HepG2 (cell line): ENCODE results near the gene THRSP. TPM values are rescaled to one million over a fixed set of nuclear protein-coding genes. Genes with fewer than 3 reads are reported as not detected.
"Not testable (repeated sequence)": the region's sequence is repeated elsewhere in the genome, so short reads cannot be mapped to it uniquely, and the experiment has no call there.

Experiments used
- ATAC-seq: fragments of 200-7000 bp; cut with Tn5 transposase; 3 replicates; pipeline ENCODE4 v1.9.1; 2020; ENCODE audit warnings: mild to moderate bottlenecking, moderate library complexity
- BruUV-seq: library from RNA; stranded (reverse); fragments of 400-500 nt; replicated peaks from 2 replicates; lab custom pipeline; 2021; lab: Mats Ljungman, UMichigan
- CTCF ChIA-PET: fragments of 300-600 bp; formaldehyde crosslinking; extraction: SDS; loops from one replicate; lab custom pipeline; 2021; ENCODE audit warnings: low total read pairs, inconsistent platforms, low intra/inter-chr PET ratio; lab: Yijun Ruan, JAX
- POLR2A ChIA-PET: fragments of 350-600 bp; sonication (Branson Sonifier 250); formaldehyde crosslinking; loops from one replicate; lab custom pipeline; 2020; ENCODE audit warnings: antibody characterized with exemption, inconsistent platforms; lab: Yijun Ruan, JAX
- DNase-seq: peaks from one replicate; pipeline ENCODE4 v3.0.0-alpha.2; 2015; ENCODE audit warnings: low spot score
- FAIRE-seq: peaks from 3 replicates; lab custom pipeline; 2011; peaks lifted over from hg19 to GRCh38; lab: Jason Lieb, UNC
- H2AFZ ChIP-seq: one replicate; pipeline ENCODE4 v1.6.1; 2011; ENCODE audit warnings: low read length, inconsistent platforms
- H3K27ac ChIP-seq: fragments of 300-600 bp; 3 replicates; pipeline ENCODE4 v1.8.0; 2011; ENCODE audit warnings: mixed run types, mild to moderate bottlenecking, mixed read lengths, low read length, inconsistent platforms; ENCODE audit not compliant: insufficient read depth; ENCODE audit errors: extremely low read length
- H3K27me3 ChIP-seq, 2 experiments: fragments of 200-600 bp in 1 of 2; 2 replicates in 1 of 2; 3 replicates in 1 of 2; pipeline versions ENCODE4 v1.6.0 to v1.8.0; 2011; ENCODE audit warnings: low read length in 2 of 2, mild to moderate bottlenecking in 2 of 2, moderate library complexity in 2 of 2, inconsistent platforms in 1 of 2; ENCODE audit not compliant: insufficient read depth in 2 of 2, control insufficient read depth in 1 of 2
- H3K36me3 ChIP-seq, 2 experiments: fragments of 200-600 bp in 1 of 2; replicated peaks in 1 of 2; 2 replicates in 1 of 2; 3 replicates in 1 of 2; pipeline versions ENCODE4 v1.5.1 to v1.8.0; 2011; ENCODE audit warnings: low read length in 2 of 2, inconsistent platforms in 1 of 2; ENCODE audit not compliant: insufficient read depth in 2 of 2, control insufficient read depth in 1 of 2
- H3K4me1 ChIP-seq: 2 replicates; pipeline ENCODE4 v1.5.1; 2012; ENCODE audit warnings: low read length, inconsistent platforms; ENCODE audit not compliant: insufficient read depth
- H3K4me2 ChIP-seq: 2 replicates; pipeline ENCODE4 v1.6.0; 2011; ENCODE audit warnings: low read depth, low read length, inconsistent platforms
- H3K4me3 ChIP-seq, 3 experiments: fragments of 200-600 bp in 1 of 3; sonication (generic), shearing (Covaris generic) in 1 of 3; replicated peaks in 1 of 3; 2 replicates each; pipeline ENCODE4 v1.5.1; 2011 to 2016; ENCODE audit warnings: low read length in 3 of 3, inconsistent platforms in 2 of 3, low read depth in 2 of 3, mild to moderate bottlenecking in 2 of 3, control low read depth in 1 of 3, mixed read lengths in 1 of 3; ENCODE audit not compliant: insufficient read depth in 1 of 3
- H3K79me2 ChIP-seq: one replicate; pipeline ENCODE4 v1.6.1; 2011; ENCODE audit warnings: low read length, inconsistent platforms; ENCODE audit not compliant: insufficient read depth
- H3K9ac ChIP-seq: 2 replicates; pipeline ENCODE4 v1.6.0; 2011; ENCODE audit warnings: mild to moderate bottlenecking, low read depth, low read length, inconsistent platforms; ENCODE audit not compliant: insufficient read depth
- H3K9me3 ChIP-seq: 2 replicates; pipeline ENCODE4 v1.5.1; 2012; ENCODE audit warnings: mild to moderate bottlenecking, low read length
- H4K20me1 ChIP-seq: 2 replicates; pipeline ENCODE4 v1.6.0; 2011; ENCODE audit warnings: inconsistent platforms, mild to moderate bottlenecking, low read length, moderate library complexity; ENCODE audit not compliant: insufficient read depth
- CREB1 ChIP-seq, 2 experiments: fragments of 450-650 bp in 1 of 2; IDR thresholded peaks; 2 replicates each; pipeline ENCODE4 v1.6.1; 2016 to 2017; ENCODE audit warnings: control low read depth in 1 of 2, mild to moderate bottlenecking in 1 of 2, missing compliant biosample characterization in 1 of 2, missing genetic modification characterization in 1 of 2
- FOSL2 ChIP-seq: sonication (generic); formaldehyde crosslinking; IDR thresholded peaks from 2 replicates; pipeline ENCODE4 v1.4.0; 2020; ENCODE audit warnings: missing genetic modification reagents
- HDAC6 ChIP-seq: fragments of 200-600 bp; sonication (generic); IDR thresholded peaks from 2 replicates; pipeline ENCODE4 v1.7.0; 2017; ENCODE audit warnings: mild to moderate bottlenecking, antibody characterized with exemption, low read length, low read depth
- SOX13 ChIP-seq, 3 experiments: fragments of 450-650 bp in 1 of 3; sonication (generic) in 1 of 3; formaldehyde crosslinking in 1 of 3; IDR thresholded peaks in 2 of 3; conservative IDR thresholded peaks in 1 of 3; 2 replicates each; pipeline versions ENCODE4 v1.5.0 to v1.6.1; 2016 to 2020; ENCODE audit warnings: antibody characterized with exemption in 1 of 3, mild to moderate bottlenecking in 1 of 3, missing compliant biosample characterization in 1 of 3, missing genetic modification reagents in 1 of 3, moderate library complexity in 1 of 3
- SOX5 ChIP-seq: IDR thresholded peaks from 2 replicates; pipeline ENCODE4 v1.6.1; 2016; ENCODE audit warnings: borderline replicate concordance
- SOX6 ChIP-seq, 2 experiments: fragments of 450-650 bp in 1 of 2; sonication (generic) in 1 of 2; formaldehyde crosslinking in 1 of 2; IDR thresholded peaks; 2 replicates each; pipeline versions ENCODE4 v1.4.0 to v1.6.1; 2017 to 2020; ENCODE audit warnings: antibody characterized with exemption in 1 of 2, mild to moderate bottlenecking in 1 of 2, missing genetic modification reagents in 1 of 2
- TBX2 ChIP-seq: sonication (generic); formaldehyde crosslinking; IDR thresholded peaks from 2 replicates; pipeline ENCODE4 v1.5.0; 2020; ENCODE audit warnings: missing genetic modification reagents, mild to moderate bottlenecking, borderline replicate concordance
- TCF7 ChIP-seq: sonication (generic); IDR thresholded peaks from 2 replicates; pipeline ENCODE4 v1.6.1; 2016; ENCODE audit warnings: antibody characterized with exemption, low read depth
- TEAD3 ChIP-seq: optimal IDR thresholded peaks from 2 replicates; pipeline ENCODE3; 2016; ENCODE audit warnings: borderline replicate concordance
- ZNF777 ChIP-seq: sonication (generic); formaldehyde crosslinking; IDR thresholded peaks from 2 replicates; pipeline ENCODE4 v1.4.0; 2020; ENCODE audit warnings: missing genetic modification reagents
- WGBS: methylation state at CpG from one replicate; pipeline ENCODE4 v1.1.6; 2017; ENCODE audit warnings: low lambda C conversion rate; 5-methylcytosine and 5-hydroxymethylcytosine counted together
- in situ Hi-C: cut with HindIII; loops from 2 replicates; pipeline ENCODE4 v1.10.0; 2017; ENCODE audit warnings: low pct_unique_long_range_greater_than_20kb; ENCODE audit not compliant: extremely low pct_ligation_motif_present
- intact Hi-C: fragments of 100-400 bp; cut with micrococcal nuclease; formaldehyde crosslinking; loops from one replicate; pipeline ENCODE4 v1.10.0; 2022; ENCODE audit not compliant: unreplicated experiment
- polyA plus RNA-seq, 8 experiments: library from polyadenylated mRNA; depleted of rRNA in 3 of 8; stranded (reverse) in 7 of 8; unstranded in 1 of 8; fragments of >200 nt; fragmentation: Illumina TruSeq in 4 of 8; extraction: Trizol in 4 of 8; gene quantifications; 2 replicates each; pipeline versions ENCODE4 v1.2.1 to v1.2.3, GENCODE V29; 2011 to 2016; ENCODE audit warnings: low read depth in 4 of 8, missing spikeins in 1 of 8, mixed read lengths in 1 of 8; ENCODE audit not compliant: insufficient read depth in 1 of 8
- total RNA-seq, 5 experiments: library from RNA; depleted of rRNA; stranded (reverse); fragments of >200 nt; fragmentation: Illumina TruSeq; extraction: Trizol; gene quantifications; 2 replicates each; pipeline ENCODE4 v1.2.3, GENCODE V29; 2016; ENCODE audit warnings: low read depth in 1 of 5
- TF ChIP-seq, protein P1 (sequence below): sonication (generic); formaldehyde crosslinking; IDR thresholded peaks from 2 replicates; pipeline ENCODE4 v1.8.0; 2022; ENCODE audit warnings: mild to moderate bottlenecking, missing genetic modification reagents; ENCODE audit not compliant: insufficient replicate concordance
- TF ChIP-seq, protein P2 (sequence below): sonication (generic); formaldehyde crosslinking; IDR thresholded peaks from 2 replicates; pipeline ENCODE4 v1.4.0; 2020; ENCODE audit warnings: missing genetic modification reagents, mild to moderate bottlenecking, borderline replicate concordance
- TF ChIP-seq, protein P3 (sequence below): IDR thresholded peaks from 2 replicates; pipeline ENCODE4 v1.4.0; 2020; ENCODE audit warnings: mild to moderate bottlenecking, missing genetic modification reagents

Gene THRSP
- total and polyA plus RNA-seq, 2 of the 13 experiments (the other 11 are each of a cell fraction or from before 2014, with no cell fraction given) = 0.13 to 0.58 TPM

DNA sequence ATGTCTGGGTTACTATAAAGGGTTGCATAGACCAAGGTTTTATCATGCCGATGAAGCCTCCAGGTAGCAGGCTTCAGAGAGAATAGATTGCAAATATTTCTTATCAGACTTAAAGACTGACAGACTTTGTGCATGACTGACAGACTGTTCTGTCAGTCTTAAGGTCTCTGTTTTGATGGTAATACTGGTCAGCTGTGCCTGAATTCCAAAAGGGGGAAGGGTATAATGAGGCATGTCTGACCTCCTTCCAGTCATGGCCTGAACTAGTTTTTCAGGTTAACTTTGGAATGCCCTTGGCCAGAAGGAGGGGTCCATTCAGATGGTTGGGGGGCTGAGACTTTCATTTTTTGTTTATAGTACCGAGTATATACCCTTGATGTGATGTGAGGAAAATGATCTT is 35.9 kb upstream of the THRSP start (continued):
- TF ChIP-seq ZNF777 (no peak), HDAC6 (no peak)

DNA sequence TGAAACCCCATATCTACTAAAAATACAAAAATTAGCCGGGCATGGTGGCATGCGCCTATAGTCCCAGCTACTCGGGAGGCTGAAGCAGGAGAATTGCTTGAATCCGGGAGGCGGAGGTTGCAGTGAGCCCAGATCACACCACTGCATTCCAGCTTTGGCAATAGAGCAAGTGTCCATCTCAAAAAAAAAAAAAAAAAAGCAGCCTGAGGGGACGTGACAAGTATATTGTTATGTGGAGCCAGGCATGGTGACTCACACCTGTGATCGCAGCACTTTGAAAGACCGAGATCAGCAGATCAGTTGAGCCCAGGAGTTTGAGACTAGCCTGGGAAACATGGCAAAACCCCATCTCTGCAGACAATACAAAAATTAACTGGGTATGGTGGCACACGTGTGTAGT is 35.2 kb upstream of the THRSP start:
- FAIRE-seq; intact Hi-C loops; H3K9me3 ChIP-seq; H3K9ac ChIP-seq; CTCF ChIA-PET; in situ Hi-C loops; H3K27ac ChIP-seq; H4K20me1 ChIP-seq; H3K36me3 ChIP-seq; H2AFZ ChIP-seq; H3K4me3 ChIP-seq; H3K27me3 ChIP-seq; BruUV-seq; POLR2A ChIA-PET; H3K79me2 ChIP-seq; TF ChIP-seq SOX6 (IDR thresholded peaks at IDR 0.05): not testable (repeated sequence)
- H3K4me1 ChIP-seq = peaks cover 66% of the 10 kb centered on the region
- H3K4me2 ChIP-seq = peak overlapping the region; percentile 39; the same call in 1 of the 2 replicates
- TF ChIP-seq SOX5 (CRISPR knock-in tag) (peak; percentile 68; the same call in 1 of the 2 replicates), TCF7 (peak; percentile 33; the same call in 1 of the 2 replicates), SOX6 (CRISPR knock-in tag; IDR thresholded peaks at IDR 0.05) (peak; percentile 30; the same call in 1 of the 2 replicates), TBX2 (peak; percentile 48; the same call in 1 of the 2 replicates), FOSL2 (CRISPR knock-in tag) (peak; percentile 82), TEAD3 (CRISPR knock-in tag) (peak; percentile 76), SOX13 (IDR thresholded peaks at IDR 0.05) (peak; percentile 39; the same call in 1 of the 2 replicates), SOX13 (CRISPR knock-in tag; conservative IDR thresholded peaks at IDR 0.05 in 1 of 2, IDR thresholded peaks at IDR 0.05 in 1 of 2) (peak in 1 of 2 experiments; percentile 34; a peak in 1 of 4 replicates), CREB1 (IDR thresholded peaks at IDR 0.05) (peak; percentile 34; the same call in 1 of the 2 replicates), CREB1 (CRISPR knock-in tag; IDR thresholded peaks at IDR 0.05) (peak; percentile 47; the same call in 1 of the 2 replicates)
- TF ChIP-seq, protein P1, sequence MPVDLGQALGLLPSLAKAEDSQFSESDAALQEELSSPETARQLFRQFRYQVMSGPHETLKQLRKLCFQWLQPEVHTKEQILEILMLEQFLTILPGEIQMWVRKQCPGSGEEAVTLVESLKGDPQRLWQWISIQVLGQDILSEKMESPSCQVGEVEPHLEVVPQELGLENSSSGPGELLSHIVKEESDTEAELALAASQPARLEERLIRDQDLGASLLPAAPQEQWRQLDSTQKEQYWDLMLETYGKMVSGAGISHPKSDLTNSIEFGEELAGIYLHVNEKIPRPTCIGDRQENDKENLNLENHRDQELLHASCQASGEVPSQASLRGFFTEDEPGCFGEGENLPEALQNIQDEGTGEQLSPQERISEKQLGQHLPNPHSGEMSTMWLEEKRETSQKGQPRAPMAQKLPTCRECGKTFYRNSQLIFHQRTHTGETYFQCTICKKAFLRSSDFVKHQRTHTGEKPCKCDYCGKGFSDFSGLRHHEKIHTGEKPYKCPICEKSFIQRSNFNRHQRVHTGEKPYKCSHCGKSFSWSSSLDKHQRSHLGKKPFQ (CRISPR knock-in tag) = peak; percentile 94
- TF ChIP-seq, protein P2, sequence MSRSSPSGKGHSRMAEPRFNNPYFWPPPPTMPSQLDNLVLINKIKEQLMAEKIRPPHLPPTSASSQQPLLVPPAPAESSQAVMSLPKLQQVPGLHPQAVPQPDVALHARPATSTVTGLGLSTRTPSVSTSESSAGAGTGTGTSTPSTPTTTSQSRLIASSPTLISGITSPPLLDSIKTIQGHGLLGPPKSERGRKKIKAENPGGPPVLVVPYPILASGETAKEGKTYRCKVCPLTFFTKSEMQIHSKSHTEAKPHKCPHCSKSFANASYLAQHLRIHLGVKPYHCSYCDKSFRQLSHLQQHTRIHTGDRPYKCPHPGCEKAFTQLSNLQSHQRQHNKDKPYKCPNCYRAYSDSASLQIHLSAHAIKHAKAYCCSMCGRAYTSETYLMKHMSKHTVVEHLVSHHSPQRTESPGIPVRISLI (CRISPR knock-in tag) = peak; percentile 39; the same call in 1 of the 2 replicates
- TF ChIP-seq, protein P3, sequence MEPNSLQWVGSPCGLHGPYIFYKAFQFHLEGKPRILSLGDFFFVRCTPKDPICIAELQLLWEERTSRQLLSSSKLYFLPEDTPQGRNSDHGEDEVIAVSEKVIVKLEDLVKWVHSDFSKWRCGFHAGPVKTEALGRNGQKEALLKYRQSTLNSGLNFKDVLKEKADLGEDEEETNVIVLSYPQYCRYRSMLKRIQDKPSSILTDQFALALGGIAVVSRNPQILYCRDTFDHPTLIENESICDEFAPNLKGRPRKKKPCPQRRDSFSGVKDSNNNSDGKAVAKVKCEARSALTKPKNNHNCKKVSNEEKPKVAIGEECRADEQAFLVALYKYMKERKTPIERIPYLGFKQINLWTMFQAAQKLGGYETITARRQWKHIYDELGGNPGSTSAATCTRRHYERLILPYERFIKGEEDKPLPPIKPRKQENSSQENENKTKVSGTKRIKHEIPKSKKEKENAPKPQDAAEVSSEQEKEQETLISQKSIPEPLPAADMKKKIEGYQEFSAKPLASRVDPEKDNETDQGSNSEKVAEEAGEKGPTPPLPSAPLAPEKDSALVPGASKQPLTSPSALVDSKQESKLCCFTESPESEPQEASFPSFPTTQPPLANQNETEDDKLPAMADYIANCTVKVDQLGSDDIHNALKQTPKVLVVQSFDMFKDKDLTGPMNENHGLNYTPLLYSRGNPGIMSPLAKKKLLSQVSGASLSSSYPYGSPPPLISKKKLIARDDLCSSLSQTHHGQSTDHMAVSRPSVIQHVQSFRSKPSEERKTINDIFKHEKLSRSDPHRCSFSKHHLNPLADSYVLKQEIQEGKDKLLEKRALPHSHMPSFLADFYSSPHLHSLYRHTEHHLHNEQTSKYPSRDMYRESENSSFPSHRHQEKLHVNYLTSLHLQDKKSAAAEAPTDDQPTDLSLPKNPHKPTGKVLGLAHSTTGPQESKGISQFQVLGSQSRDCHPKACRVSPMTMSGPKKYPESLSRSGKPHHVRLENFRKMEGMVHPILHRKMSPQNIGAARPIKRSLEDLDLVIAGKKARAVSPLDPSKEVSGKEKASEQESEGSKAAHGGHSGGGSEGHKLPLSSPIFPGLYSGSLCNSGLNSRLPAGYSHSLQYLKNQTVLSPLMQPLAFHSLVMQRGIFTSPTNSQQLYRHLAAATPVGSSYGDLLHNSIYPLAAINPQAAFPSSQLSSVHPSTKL (CRISPR knock-in tag) = 0 out of 2 replicates have a peak, but pooled peaks have one; percentile 26
- ATAC-seq (peak; percentile 41; the same call in 2 of the 3 replicates), DNase-seq (peak; percentile 69)
- WGBS = 25% methylated on average over 9 of the region's 9 CpGs
